Amniotic stem cell (primary cell): Measurements from ENCODE around the gene NELL1.
"Not testable (repeated sequence)": the region's sequence is repeated elsewhere in the genome, so short reads cannot be mapped to it uniquely, and the experiment has no call there.

Experiments used
- DNase-seq: peaks from one replicate; lab custom pipeline; 2025; lab: John Stamatoyannopoulos, UW

NELL1 gene

DNA sequence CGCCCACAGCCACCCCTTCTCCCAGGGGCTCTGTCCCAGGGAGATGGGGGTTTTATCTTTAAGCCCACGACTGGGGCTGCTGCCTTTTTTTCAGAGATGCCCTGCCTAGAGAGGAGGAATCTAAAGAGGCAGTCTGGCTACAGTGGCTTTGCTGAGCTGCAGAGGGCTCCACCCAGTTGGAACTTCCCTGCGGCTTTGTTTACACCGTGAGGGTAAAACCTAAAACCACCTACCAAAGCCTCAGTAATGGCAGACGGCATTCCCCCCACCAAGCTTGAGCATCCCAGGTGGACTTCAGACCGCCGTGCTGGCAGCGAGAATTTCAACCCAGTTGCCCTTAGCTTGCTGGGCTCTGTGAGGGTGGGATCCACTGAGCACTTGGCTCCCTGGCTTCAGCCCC, 535.8 kb downstream of the NELL1 start:
- no peak for DNase-seq

DNA sequence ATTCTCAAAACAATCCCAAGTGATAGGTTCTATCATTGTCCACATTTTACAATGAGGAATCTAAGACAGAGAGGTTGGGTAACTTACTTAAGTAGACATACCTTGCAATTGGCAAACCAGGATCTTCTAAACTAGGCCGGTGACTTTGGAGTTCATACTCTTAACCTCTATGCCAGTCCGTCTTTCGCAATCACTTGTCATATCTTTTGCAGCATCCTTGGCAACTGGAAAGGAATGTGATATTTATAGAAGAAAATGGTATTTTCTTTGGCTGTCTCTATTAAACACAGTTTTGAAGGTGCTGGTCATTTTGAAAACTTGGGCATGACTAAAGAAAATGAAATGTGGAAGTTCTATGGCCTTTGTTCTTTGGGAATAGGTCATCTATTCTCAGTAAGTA, 556.5 kb downstream of the NELL1 start:
- DNase-seq = no peak

DNA sequence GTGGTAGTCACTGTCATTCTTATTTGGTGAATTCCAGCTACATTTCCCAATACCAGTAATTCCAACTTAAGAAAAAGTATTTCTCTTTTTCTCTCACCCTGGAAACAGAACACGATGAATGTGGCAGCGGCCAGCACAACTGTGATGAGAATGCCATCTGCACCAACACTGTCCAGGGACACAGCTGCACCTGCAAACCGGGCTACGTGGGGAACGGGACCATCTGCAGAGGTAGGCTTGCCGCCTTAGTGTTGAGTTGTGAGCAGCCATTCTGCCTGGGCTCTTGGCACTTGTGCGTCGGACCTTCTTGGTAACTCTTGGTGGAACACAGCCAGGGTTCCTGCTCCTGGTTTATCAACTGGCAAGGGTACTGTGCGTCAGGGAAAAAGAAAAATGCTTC, 559.8 kb downstream of the NELL1 start:
- no peak for DNase-seq

DNA sequence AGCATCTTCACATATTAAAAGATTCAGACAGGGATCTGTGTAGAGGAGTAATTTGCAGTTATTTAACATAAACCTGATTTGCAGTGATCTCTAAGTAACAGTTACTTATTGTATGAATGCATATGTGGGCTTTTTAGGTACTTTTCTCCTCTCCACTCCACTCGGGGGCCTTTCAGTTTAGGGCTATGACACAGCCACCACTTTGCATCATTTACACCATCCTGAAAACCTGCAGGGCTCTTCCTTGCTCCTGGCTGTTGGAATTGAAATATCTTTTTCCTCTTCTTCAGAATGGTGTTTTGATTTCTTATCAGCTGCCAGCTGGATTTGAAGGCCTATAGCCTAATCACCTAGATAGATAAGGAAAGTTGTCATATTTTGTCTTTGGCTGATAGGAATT, 580.8 kb downstream of the NELL1 start:
- DNase-seq = no peak

DNA sequence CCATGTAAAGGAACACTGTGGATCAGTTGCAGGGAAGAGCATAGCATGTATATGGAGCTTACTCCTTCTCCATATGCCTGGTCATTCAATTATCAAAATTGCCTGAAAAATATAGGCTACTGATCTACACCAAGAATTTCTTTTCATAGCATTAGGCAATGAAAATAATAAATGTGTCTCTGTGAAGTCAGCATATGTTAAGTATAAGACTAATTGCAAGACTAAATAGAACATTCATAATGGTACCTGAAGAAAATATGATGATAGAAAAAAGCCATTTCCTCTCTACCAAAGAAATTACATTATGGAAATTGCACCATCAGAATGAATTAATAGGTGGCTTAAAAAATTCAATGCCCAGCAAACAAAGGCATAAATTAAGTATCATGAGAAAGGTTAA, 584.7 kb downstream of the NELL1 start:
- no peak for DNase-seq

DNA sequence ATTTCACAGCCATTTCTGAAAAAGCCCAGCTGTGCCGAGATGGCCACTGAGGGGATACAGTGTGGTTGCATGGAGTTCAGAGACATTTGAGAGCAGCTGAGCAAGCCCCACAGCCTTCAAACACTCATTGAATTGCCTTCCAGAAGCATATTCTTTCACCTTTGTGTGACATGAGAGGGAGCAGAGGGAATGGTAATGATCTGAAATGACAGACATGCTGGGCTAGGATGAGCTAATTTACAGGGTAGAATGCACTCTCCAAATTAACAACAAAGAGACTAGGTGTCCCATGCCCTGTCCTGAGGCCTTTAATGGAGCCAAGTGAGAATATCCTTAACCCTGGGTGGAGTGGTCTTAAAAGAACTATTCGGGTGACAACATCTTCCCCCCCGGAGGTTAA, 585.4 kb downstream of the NELL1 start:
- DNase-seq = no peak

DNA sequence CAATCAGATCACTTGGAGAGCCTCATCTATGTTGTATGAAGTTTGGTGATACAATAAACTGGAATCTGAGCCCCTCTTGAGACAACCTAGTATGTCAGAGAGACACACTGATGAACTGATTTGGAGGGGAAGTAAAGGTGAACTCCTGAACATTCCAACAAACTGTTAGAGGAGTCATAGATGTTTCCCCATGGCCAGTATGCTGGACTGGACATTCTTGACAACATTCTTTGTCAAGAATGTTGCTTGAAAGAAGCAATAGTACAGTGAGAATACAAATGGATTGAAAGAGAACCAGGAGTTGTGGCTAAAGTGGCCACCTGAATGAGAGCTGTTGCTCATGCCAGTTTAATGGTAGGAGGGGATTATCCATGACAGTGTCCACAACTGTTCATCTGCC, 588.1 kb downstream of the NELL1 start:
- no peak for DNase-seq

DNA sequence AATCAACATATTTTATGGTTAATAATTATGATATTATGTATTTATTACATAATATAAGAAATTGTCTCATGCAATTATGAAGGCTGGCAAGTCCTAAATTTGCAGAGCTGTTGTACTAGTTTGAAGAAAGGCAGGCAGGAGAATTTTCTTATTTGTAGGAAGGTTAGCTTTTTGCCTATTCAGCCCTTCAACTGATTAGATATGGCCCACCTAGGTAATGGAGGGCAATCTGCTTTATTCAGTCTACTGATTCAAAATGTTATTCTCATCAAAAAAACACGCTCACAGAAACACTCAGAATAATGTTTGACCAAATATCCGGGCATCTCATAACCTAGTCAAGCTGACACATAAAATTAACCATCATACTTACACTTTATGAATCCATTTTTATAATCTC, 589.0 kb downstream of the NELL1 start:
- no peak for DNase-seq

DNA sequence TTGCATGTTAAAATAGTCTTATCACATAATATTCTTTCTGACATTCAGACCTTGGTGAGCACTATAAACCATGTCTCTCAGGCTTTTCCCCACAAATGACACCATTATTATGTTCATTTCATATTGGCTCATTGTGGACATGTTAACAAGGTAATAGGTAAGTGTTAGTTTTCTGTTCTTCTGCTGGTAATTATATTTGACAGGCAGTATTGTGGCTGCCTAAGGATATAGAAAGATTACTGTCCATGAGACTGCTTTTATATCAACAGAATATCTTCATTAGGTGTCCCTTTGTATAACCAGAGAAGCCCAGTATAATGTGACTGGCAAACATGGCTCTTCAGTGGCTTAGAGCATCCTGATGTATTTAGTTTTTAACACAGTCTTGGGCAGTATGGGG, 590.7 kb downstream of the NELL1 start:
- no peak for DNase-seq

DNA sequence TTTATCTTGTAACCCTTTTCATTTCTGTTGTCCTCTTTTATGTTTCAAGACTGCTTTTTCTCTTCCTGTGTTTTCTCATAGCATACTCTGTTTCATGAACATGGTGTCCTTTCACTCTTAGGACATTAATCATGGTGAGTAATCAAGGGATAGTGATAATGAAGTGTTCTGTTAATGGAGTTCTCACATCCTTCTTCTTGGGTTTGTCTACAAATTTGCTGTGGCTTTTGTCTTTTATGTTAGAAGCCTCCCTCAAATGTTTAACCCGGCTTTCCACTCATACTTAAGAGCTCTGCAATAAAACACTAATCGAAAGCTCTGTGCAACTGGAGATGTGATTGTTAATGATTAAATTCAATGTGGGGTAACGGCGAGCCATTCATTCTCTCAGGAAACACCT, 593.6 kb downstream of the NELL1 start:
- DNase-seq = no peak

DNA sequence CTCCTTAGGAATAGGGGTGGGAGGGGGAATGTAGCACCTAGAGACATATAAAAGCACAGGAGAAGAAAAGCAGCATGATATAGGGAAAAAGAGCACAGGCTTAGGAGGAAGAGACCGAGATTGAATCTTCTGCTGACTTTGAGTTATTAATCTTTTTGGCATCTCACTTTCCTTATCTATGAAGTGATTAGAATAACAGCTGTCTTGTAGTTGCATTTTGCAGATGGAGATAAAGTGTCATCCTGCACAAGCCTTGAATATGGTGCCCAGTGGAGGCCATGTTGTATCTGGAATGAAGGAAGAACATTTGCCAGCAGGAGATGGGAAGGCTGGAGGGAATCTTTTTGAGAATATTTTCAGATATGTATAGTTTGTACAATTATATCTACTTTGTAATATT, 594.7 kb downstream of the NELL1 start:
- no peak for DNase-seq

DNA sequence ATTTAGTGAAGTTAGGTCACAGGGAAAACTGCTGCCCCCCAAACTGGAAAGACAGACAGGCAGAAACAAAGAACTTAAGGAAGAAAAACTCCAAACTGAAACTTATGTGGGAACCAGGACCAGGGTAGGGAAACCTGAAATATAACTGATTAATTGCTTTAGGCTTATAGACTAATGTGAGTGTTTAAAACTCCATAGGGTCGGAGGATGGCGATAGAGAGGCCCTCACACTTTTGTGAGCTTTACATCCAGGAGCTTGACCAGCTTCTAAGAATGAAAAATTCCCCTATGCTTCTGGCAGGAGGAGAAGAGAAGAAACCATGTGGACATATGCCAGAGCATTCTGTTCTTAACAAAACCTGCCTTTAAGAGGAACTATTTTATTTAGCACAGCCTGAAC, 598.6 kb downstream of the NELL1 start:
- no peak for DNase-seq

DNA sequence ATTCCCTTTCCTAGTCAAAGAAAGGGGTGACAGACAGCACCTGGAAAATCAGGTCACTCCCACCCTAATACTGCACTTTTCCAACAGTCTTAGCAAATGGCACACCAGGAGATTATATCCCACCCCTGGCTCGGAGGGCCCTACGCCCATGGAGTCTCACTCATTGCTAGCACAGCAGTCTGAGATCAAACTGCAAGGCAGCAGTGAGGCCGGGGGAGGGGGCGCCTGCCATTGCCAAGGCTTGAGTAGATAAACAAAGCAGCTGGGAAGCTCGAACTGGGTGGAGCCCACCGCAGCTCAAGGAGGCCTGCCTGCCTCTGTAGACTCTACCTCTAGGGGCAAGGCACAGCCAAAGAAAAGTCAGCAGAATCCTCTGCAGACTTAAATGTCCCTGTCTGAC, 602.8 kb downstream of the NELL1 start:
- not testable (repeated sequence) for DNase-seq

DNA sequence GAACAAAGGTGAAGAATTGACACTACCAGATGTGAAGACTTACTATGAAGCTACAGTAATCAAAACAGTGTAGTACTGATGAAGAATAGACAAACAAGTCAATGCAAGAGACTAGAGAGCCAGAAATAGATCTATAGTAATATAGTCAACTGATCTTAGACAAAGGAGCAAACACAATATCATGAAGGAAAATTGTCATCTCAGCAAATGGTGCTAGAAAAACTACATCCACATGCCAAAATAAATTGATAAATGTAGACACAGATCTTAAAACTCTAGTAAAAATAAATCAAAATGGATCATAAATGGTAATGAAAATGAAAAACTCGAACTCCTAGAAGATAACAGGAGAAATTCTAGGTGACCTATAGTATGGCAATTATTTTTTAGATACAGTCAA, 609.5 kb downstream of the NELL1 start:
- DNase-seq = no peak

DNA sequence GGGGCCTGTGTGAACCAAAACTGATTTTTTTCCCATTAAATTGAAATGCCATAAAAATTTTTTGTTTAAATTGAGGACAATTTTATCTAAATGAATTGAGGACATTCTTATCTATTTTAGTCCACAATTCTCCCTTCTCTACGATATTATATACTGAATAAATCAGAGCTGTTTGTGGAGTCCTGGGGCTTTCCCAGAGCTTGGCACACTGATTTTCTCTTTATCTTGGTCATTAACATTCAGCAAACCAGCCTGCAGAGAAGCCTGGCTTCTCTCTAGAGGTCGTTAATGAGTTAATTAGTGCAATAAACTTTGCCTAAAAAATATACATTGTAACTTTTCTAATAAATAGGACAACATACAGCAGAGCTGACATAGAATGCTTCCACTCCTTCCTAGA, 615.7 kb downstream of the NELL1 start:
- DNase-seq = no peak

DNA sequence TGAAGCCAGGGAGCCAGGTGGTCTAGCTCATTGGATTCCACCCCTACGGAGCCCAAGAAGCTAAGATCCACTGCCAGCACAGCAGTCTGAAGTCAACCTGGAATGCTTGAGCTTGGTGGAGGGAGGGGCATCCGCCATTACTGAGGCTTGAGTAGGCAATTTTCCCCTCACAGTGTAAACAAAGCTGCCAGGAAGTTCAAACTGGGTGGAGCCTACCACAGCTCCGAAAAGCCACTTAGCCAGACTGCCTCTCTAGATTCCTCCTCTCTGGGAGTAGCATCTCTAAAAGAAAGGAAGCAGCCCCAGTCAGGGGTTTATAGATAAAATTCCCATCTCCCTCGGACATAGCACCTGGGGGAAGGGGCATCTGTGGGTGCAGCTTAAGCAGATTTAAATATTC, 620.3 kb downstream of the NELL1 start:
- DNase-seq = no peak

DNA sequence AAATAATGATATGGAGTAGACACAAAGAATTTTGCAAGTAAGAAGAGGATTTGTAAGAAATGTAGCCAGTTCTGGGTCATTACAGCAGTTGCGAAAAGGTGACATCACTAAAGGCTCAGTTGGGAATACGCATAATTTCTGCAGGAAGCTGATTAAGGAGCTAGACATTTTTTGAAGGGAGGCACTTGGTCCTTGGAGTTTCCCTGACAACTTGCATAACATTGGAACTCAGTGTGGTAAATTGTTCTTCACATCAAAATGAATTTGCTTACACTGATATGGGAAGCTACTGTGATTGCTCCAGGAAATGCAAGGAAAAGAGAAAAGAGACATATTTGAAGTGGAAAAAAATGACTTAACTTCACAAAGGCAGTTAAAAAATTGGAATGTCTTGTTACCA, 626.1 kb downstream of the NELL1 start:
- no peak for DNase-seq

DNA sequence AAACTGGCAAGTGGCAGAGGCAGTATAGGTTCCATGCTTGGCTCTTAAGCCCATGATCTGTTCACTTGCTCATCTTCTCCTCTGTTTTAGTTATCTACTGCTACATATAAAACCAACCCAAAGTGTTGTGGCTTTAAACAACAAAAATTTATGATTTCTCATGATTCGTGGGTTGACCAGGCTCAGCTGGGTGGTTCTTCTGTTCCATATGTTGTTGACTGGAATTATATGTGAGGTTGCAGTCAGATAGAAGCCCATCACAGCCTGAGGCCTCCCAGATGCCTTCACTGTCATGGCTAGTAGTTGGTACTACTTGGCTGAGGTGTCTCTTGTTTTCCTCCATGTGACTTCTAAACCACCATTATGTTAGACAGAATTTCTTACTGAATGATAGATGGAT, 632.6 kb downstream of the NELL1 start:
- DNase-seq = no peak

DNA sequence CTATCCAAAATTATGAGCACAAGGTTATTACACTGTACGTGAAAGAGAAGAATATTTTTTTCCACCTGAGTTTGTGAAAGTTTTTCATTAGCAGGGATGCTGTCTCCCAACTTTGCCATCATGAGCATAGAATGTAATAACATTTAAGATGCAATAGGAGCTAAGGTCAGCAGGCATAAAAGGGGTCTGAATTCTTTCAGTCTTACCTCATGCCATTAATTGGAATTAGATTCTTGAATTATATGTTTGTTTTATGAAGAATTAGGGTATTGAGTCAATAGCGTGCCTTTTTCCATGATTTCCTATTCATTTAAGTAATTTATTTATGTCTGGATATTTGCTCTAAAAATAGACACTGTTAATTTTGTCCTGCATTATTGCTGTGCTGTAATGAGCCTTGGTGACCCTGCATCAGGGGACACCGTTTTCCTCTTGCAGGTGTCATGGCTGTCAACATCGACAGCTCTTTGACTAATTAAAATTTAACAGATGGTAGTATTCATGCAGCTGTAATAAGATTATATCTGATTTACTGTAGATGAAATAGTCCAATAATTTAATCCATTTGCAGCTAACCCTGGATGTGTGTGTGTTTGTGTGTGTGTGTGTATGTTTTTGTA, 637.5 kb downstream of the NELL1 start:
- DNase-seq = no peak

DNA sequence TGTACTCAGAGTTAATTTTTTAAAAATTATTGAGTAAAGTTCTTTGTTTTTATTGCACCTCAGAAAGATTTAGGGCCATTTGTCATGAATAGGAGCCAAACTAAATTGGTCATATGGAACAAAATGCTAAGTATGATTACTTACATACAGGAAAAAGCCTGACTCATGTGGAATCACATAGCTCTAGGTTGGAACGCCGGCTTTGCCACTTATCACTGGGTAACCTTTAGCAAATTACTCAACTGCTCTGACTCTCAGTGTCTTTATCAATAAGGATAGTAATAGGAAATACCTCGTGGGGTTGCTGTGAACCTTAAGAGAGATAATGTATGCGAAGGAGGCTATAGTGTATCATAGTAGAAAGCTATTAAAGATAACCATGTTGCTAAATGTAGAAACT, 638.5 kb downstream of the NELL1 start:
- DNase-seq = no peak

DNA sequence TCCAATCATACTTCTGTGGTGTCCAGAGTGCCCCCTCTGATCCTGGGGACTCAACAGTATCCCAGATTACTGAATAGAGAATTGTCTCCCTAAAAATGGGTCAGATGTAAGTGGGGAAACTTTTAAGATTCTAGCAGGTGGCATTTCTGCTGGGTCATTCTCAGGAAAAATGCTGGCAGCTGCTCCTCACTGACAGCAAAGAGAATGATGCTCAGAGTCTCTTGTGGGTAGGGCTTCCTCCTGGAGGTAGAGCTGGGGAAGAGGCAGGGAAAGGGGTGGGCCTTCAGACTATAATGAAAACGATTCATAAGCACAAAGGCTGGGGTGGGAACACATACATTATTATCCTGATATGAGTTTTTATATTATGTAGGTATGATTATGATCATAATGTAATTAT, 647.2 kb downstream of the NELL1 start:
- DNase-seq = no peak

DNA sequence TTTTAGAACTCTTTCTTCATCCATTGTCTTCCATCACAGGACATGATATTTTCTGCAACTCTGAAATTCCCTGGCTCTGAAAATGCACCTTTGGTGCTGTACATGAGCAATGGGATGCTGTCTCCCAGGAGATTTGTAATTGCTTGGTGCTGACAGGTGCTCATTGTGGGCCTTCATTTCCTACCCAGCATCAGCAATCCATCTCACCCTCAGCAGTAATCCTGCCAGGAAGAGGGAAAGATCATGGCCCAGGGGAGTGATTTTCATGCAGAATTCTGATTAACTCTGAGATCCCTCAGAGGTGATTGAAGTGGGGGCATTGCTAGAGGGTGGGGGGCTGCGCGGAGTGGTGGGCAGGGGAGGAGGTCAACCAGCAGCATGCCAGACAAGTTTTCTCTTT, 651.7 kb downstream of the NELL1 start:
- no peak for DNase-seq

DNA sequence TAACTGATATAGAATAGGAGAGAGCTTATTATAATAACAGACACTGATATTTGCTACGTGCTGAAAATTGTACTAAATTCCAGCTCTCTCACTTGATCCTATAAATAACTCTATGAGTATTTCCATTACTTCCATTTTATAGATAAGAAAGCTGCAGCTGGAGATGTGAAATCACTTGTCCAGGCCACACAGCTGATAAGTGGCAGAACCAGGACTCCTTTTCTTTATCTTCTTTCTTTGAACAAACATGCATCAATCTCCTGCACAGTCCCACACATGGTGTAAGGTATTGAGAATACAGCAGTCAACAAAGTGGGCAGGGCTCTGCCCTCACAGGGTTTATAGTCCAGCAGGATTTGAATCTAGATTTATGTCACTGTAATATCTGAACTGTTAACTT, 652.1 kb downstream of the NELL1 start:
- DNase-seq = no peak

DNA sequence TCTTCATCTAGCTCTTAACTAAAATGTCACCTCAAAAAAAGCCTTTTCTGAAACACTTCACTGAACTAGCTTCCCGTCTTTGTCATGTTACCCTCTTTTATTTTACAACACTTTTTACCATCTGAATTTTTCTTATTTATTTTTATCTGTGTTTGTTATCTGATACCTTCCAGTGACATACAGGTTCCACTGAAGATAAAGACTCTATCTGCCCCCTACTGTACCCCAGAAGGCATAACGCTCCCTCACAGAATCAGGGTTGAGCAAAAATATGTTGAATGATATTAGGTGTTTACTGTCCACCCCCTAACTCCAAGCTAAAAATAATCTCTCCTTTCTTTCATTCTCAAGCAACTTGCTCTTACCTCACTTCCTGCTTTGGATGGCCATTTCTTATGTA, 654.2 kb downstream of the NELL1 start:
- no peak for DNase-seq

DNA sequence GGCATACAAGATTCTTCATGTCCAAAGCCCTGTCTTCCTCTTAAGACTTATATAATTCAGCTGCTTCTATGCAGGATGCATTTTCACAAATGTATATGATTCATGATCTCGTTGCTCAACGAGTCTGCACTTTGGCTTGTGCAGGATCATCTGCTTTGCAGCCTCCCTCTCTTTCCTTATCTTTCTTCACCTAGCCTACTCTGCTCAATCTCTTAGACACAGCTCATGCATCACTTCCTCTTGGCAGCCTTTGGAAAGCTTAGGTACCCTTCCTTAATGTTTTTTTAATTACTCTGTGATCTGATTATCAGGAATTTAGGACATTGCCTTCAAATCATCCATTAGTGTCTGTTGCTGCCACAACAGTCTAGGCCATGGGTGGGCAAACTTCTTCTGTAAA, 673.8 kb downstream of the NELL1 start:
- DNase-seq = no peak
